ENCODE results near the gene OSBPL6.

Gene OSBPL6

GRCh38 chr2:178269438-178270224, 75.3 kb downstream of the OSBPL6 start:
- no peak for DNase-seq (ENCODE audit: low read depth in 2 of 2, low spot score in 1 of 2)

GRCh38 chr2:178270338-178270737, 76.0 kb downstream of the OSBPL6 start:
- no peak for DNase-seq (ENCODE audit: low read depth in 2 of 2, low spot score in 1 of 2)

GRCh38 chr2:178271094-178271493, 76.8 kb downstream of the OSBPL6 start:
- DNase-seq (ENCODE audit: low read depth in 2 of 2, low spot score in 1 of 2): no peak

GRCh38 chr2:178271629-178272333, 77.5 kb downstream of the OSBPL6 start:
- DNase-seq (ENCODE audit: low read depth in 2 of 2, low spot score in 1 of 2): no peak

GRCh38 chr2:178273787-178274360, 79.6 kb downstream of the OSBPL6 start:
- DNase-seq (ENCODE audit: low read depth in 2 of 2, low spot score in 1 of 2): no peak

- DNase-seq (ENCODE audit: low read depth in 2 of 2, low spot score in 1 of 2): no peak
Observed at GRCh38 chr2:178275600-178275999, 81.3 kb downstream of the OSBPL6 start.

- DNase-seq (ENCODE audit: low read depth in 2 of 2, low spot score in 1 of 2): no peak
Observed at GRCh38 chr2:178277741-178278197, 83.5 kb downstream of the OSBPL6 start.

- no peak for DNase-seq (ENCODE audit: low read depth in 2 of 2, low spot score in 1 of 2)
Observed at GRCh38 chr2:178279142-178279541, 84.8 kb downstream of the OSBPL6 start.

- DNase-seq (ENCODE audit: low read depth in 2 of 2, low spot score in 1 of 2): no peak
Observed at GRCh38 chr2:178279636-178280035, 85.3 kb downstream of the OSBPL6 start.

- peak in 1 of 2 donors; percentile 6 for DNase-seq (ENCODE audit: low read depth in 2 of 2, low spot score in 1 of 2)
Observed at GRCh38 chr2:178280244-178280852, 86.0 kb downstream of the OSBPL6 start.

- no peak for DNase-seq (ENCODE audit: low read depth in 2 of 2, low spot score in 1 of 2)
Observed at GRCh38 chr2:178282075-178282815, 87.9 kb downstream of the OSBPL6 start.

GRCh38 chr2:178283341-178283918, 89.1 kb downstream of the OSBPL6 start:
- no peak for DNase-seq (ENCODE audit: low read depth in 2 of 2, low spot score in 1 of 2)

GRCh38 chr2:178284613-178285286, 90.4 kb downstream of the OSBPL6 start:
- DNase-seq (ENCODE audit: low read depth in 2 of 2, low spot score in 1 of 2): no peak

GRCh38 chr2:178285287-178285615, 90.9 kb downstream of the OSBPL6 start:
- no peak for DNase-seq (ENCODE audit: low read depth in 2 of 2, low spot score in 1 of 2)

- DNase-seq (ENCODE audit: low read depth in 2 of 2, low spot score in 1 of 2): no peak
Observed at GRCh38 chr2:178286636-178287035, 92.3 kb downstream of the OSBPL6 start.

GRCh38 chr2:178287652-178288344, 93.5 kb downstream of the OSBPL6 start:
- no peak for DNase-seq (ENCODE audit: low read depth in 2 of 2, low spot score in 1 of 2)

GRCh38 chr2:178291703-178292102, 97.4 kb downstream of the OSBPL6 start:
- DNase-seq (ENCODE audit: low read depth in 2 of 2, low spot score in 1 of 2): no peak

- no peak for DNase-seq (ENCODE audit: low read depth in 2 of 2, low spot score in 1 of 2)
Observed at GRCh38 chr2:178292586-178292985, 98.3 kb downstream of the OSBPL6 start.

GRCh38 chr2:178295115-178295514, 100.8 kb downstream of the OSBPL6 start:
- DNase-seq (ENCODE audit: low read depth in 2 of 2, low spot score in 1 of 2): no peak

- DNase-seq (ENCODE audit: low read depth in 2 of 2, low spot score in 1 of 2): no peak
Observed at GRCh38 chr2:178295906-178296305, 101.6 kb downstream of the OSBPL6 start.

Data from stimulated activated CD8-positive, alpha-beta memory T cell treated with anti-CD3 and anti-CD28 coated beads, Interleukin-4, amount 100 ng/mL, for 4 hours (primary cell).